Esophagus muscularis mucosa (tissue), 4 donors: ENCODE results near the gene CTNNA1. TPM values are rescaled to one million over a fixed set of nuclear protein-coding genes. Genes with fewer than 3 reads are reported as not detected.
"Not testable (repeated sequence)": the region's sequence is repeated elsewhere in the genome, so short reads cannot be mapped to it uniquely, and the experiment has no call there.

Source experiments
- DNase-seq: peaks from one replicate; pipeline ENCODE4 v3.0.0-alpha.2; 2017; ENCODE audit errors: extremely low spot score
- H3K27ac ChIP-seq, 4 donors: fragments of 200-600 bp; sonication (generic); replicated peaks in 1 of 4; 1 replicate in 3 of 4; 2 replicates in 1 of 4; pipeline ENCODE4 v1.5.1; 2016 to 2019; ENCODE audit warnings: mild to moderate bottlenecking in 1 of 4
- H3K27me3 ChIP-seq, 4 donors: fragments of 200-600 bp; sonication (generic); one replicate each; pipeline versions ENCODE4 v1.5.1 to v1.6.0; 2016 to 2019
- H3K36me3 ChIP-seq, 4 donors: fragments of 200-600 bp; sonication (generic); one replicate each; pipeline ENCODE4 v1.5.1; 2016 to 2019
- H3K4me1 ChIP-seq, 4 donors: fragments of 200-600 bp; sonication (generic); one replicate each; pipeline ENCODE4 v1.5.1; 2016 to 2019
- H3K4me3 ChIP-seq, 4 donors: fragments of 200-600 bp; sonication (generic); 1 replicate in 2 of 4; 2 replicates in 2 of 4; pipeline ENCODE4 v1.5.1; 2016 to 2019; ENCODE audit warnings: mild to moderate bottlenecking in 4 of 4, moderate library complexity in 1 of 4
- H3K9me3 ChIP-seq, 4 donors: fragments of 200-600 bp; sonication (generic); 1 replicate in 3 of 4; 2 replicates in 1 of 4; pipeline ENCODE4 v1.5.1; 2016 to 2019
- EP300 ChIP-seq: sonication (generic); formaldehyde crosslinking; IDR thresholded peaks from one replicate; pipeline ENCODE4 v1.6.1; 2017; ENCODE audit warnings: antibody characterized with exemption
- POLR2A ChIP-seq: fragments of 450-650 bp; IDR thresholded peaks from one replicate; pipeline ENCODE4 v1.6.1; 2017; ENCODE audit warnings: antibody characterized with exemption, moderate library complexity, mild to moderate bottlenecking, low read depth
- POLR2AphosphoS5 ChIP-seq, 2 donors: sonication (generic); formaldehyde crosslinking; IDR thresholded peaks; one replicate each; pipeline ENCODE4 v1.6.1; 2017; ENCODE audit warnings: antibody characterized with exemption in 2 of 2
- WGBS: methylation state at CpG from one replicate; pipeline ENCODE4 v1.1.5; 2018; 5-methylcytosine and 5-hydroxymethylcytosine counted together
- intact Hi-C: fragments of 100-400 bp; cut with DNase I; formaldehyde crosslinking; loops from one replicate; pipeline ENCODE4 v1.15.1; 2023
- total RNA-seq, 4 donors: library from RNA; depleted of rRNA; stranded (reverse); fragments of >200 nt; gene quantifications; one replicate each; pipeline versions ENCODE4 v1.1.0 to v1.2.1, GENCODE V29; 2016
- TF ChIP-seq, protein P1 (sequence below), 3 experiments: fragments of 200-600 bp in 2 of 3; fragments of 450-650 bp in 1 of 3; sonication (generic) in 2 of 3; IDR thresholded peaks; one replicate each; pipeline ENCODE4 v1.5.1; 2017 to 2019; ENCODE audit warnings: antibody characterized with exemption in 3 of 3, mild to moderate bottlenecking in 2 of 3, moderate library complexity in 1 of 3

The CTNNA1 gene, protein sequence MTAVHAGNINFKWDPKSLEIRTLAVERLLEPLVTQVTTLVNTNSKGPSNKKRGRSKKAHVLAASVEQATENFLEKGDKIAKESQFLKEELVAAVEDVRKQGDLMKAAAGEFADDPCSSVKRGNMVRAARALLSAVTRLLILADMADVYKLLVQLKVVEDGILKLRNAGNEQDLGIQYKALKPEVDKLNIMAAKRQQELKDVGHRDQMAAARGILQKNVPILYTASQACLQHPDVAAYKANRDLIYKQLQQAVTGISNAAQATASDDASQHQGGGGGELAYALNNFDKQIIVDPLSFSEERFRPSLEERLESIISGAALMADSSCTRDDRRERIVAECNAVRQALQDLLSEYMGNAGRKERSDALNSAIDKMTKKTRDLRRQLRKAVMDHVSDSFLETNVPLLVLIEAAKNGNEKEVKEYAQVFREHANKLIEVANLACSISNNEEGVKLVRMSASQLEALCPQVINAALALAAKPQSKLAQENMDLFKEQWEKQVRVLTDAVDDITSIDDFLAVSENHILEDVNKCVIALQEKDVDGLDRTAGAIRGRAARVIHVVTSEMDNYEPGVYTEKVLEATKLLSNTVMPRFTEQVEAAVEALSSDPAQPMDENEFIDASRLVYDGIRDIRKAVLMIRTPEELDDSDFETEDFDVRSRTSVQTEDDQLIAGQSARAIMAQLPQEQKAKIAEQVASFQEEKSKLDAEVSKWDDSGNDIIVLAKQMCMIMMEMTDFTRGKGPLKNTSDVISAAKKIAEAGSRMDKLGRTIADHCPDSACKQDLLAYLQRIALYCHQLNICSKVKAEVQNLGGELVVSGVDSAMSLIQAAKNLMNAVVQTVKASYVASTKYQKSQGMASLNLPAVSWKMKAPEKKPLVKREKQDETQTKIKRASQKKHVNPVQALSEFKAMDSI
- 100 to 1,000 TPM; 335 to 423 (median 369) TPM for total RNA-seq

DNA sequence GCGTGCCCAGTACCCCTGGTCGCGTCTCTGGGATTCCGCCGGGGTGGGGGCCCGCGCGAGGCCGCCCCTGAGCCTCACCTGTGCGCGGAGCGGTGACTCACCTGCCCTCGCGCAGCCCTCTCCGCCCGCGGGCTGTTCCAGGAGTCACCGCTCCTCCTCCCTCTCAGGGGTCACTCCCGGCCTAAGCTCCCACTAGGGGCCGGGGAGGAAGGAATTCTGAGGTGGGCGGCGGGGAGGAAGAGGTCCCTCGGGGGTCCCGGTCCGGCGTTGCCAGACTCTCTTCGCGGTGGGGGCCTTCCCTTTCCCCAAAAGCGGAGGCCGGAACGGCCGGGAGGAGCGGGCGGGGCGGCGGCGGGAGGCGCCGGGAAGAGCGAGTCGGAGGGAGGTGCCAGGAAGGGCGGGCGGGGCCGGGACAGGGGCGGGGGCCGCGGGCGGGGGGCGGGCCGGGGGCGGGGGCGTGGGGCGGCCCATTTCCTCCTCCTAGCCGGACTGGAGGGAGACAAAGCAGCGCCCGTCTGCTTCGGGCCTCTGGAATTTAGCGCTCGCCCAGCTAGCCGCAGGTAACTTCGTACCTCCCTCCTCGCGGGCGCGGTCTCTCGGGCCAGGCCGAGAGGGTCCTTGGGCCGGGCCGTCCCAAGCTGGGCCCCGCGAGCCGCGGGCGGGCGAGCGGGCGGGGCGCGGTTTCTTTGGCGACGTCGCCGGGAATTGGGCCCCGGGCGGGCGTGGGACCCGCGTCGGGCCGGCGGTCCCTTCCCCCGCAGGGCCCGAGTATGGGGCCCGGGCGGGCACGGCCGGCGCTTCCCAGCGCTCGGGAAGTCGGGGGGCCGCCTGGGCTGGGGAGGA, at the start of gene CTNNA1:
TSS of gene CTNNA1 (plus strand) at position 475 of the 843 bp plus-strand sequence. CDS start 28,500 bp downstream, outside the sequence.
- TF ChIP-seq, protein P1, sequence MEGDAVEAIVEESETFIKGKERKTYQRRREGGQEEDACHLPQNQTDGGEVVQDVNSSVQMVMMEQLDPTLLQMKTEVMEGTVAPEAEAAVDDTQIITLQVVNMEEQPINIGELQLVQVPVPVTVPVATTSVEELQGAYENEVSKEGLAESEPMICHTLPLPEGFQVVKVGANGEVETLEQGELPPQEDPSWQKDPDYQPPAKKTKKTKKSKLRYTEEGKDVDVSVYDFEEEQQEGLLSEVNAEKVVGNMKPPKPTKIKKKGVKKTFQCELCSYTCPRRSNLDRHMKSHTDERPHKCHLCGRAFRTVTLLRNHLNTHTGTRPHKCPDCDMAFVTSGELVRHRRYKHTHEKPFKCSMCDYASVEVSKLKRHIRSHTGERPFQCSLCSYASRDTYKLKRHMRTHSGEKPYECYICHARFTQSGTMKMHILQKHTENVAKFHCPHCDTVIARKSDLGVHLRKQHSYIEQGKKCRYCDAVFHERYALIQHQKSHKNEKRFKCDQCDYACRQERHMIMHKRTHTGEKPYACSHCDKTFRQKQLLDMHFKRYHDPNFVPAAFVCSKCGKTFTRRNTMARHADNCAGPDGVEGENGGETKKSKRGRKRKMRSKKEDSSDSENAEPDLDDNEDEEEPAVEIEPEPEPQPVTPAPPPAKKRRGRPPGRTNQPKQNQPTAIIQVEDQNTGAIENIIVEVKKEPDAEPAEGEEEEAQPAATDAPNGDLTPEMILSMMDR (IDR thresholded peaks at IDR 0.05) = no peak
- peak; percentile 71 to 90 for TF ChIP-seq POLR2AphosphoS5 (IDR thresholded peaks at IDR 0.05)
- peak; percentile 94 for DNase-seq
- intact Hi-C loops = loop anchor here (5.0 kb wide), 1 partner anchor 171 kb away; no protein-coding TSS in a partner anchor
- H3K27me3 ChIP-seq = no peaks in the 10 kb centered on the region
- peaks cover 2 to 10% (median 4%) of the 10 kb centered on the region in 4 donors for H3K36me3 ChIP-seq
- H3K27ac ChIP-seq = peak within 1 kb of the TSS; percentile 99 to 100 (median 100)
- peaks cover 0 to 4% (median 2%) of the 10 kb centered on the region in 4 donors for H3K9me3 ChIP-seq
- WGBS = 2% methylated on average over 13 of the region's 102 CpGs
- peaks cover 35 to 48% (median 40%) of the 10 kb centered on the region in 4 donors for H3K4me1 ChIP-seq
- H3K4me3 ChIP-seq = peak within 1 kb of the TSS; percentile 74 to 99 (median 96)

DNA sequence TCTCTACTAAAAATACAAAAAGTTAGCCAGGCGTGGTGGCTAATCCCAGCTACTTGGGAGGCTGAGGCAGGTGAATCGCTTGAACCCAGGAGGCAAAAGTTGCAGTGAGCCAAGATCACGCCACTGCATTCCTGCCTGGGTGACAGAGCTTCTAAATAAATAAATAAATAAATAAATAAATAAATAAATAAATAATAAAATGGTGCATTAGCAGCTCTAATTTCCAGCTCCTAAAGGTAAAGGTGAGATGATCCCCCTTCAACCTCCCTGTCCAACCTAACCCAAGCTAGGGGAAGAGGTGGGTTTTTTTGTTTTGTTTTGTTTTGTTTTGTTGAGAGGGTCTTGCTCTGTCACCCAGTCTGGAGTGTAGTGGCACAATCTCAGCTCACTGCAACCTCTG, 49.4 kb upstream of the CTNNA1 start:
- H3K4me1 ChIP-seq, H3K36me3 ChIP-seq, H3K27me3 ChIP-seq, H3K9me3 ChIP-seq, DNase-seq, H3K4me3 ChIP-seq, intact Hi-C loops, H3K27ac ChIP-seq: not testable (repeated sequence)
- WGBS = 100% methylated on average over 3 of the region's 3 CpGs

DNA sequence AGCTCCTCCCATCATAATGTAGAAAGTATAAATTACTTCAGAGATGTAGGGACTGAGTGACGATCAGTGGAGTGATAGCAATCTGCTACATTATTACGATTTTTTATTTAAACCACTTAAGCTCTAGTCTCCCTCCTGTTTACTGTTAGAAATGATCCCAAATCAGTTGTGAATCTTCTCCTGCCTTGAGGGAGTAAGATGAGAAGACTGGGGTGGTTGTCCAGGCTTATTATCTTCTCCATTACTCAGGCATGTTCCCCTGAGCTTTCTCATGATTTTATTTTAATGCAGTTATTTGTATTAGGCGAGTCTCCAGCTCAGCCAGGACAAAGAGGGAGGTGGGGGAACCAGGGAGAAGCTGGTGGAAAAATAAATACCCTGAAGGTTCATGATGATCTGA, 48.2 kb upstream of the CTNNA1 start:
- Histone ChIP-seq H3K36me3 (no peaks in the 10 kb centered on the region), H3K27me3 (no peaks in the 10 kb centered on the region), H3K27ac (no peak overlapping the region), H3K4me3 (no peak overlapping the region), H3K4me1 (no peaks in the 10 kb centered on the region), H3K9me3 (no peaks in the 10 kb centered on the region)
- intact Hi-C loops = no loop called here
- TF ChIP-seq POLR2A (no peak), EP300 (no peak), POLR2AphosphoS5 (IDR thresholded peaks at IDR 0.05) (no peak)
- TF ChIP-seq, protein P1 (IDR thresholded peaks at IDR 0.05) = no peak
- no peak for DNase-seq
- 75% methylated on average over 3 of the region's 3 CpGs for WGBS

DNA sequence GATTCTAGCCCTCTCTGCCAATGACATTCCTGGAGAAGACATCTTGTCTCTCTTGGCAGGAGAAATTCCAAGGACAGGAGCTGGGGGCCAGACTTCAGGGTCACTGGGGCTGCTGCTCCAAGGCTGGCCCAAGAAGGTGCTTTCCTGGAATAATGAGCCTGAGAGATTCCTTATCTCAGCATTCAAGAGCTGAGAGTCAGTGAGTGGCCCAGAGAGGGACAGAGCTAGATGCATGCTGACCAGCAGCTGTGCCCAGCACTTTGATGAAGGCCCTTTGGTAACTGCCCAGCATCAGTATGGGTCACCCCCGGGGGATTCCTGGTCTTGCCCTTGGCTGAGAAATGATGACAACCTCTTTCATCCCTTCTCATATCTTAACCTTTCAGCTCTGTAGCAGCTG, 47.7 kb upstream of the CTNNA1 start:
- no peaks in the 10 kb centered on the region for H3K36me3 ChIP-seq
- no peak for TF ChIP-seq EP300
- TF ChIP-seq, protein P1 (IDR thresholded peaks at IDR 0.05) = no peak
- no peak for TF ChIP-seq POLR2A
- TF ChIP-seq POLR2AphosphoS5 (IDR thresholded peaks at IDR 0.05) = no peak
- H3K4me3 ChIP-seq = no peak overlapping the region
- no peaks in the 10 kb centered on the region for H3K4me1 ChIP-seq
- intact Hi-C loops = no loop called here
- WGBS = 100% methylated on average over 1 of the region's 1 CpG
- H3K9me3 ChIP-seq = no peaks in the 10 kb centered on the region
- DNase-seq = no peak
- H3K27ac ChIP-seq = no peak overlapping the region
- H3K27me3 ChIP-seq = no peaks in the 10 kb centered on the region
